Ovary (tissue), 9 donors: ENCODE measurements around the gene CLN6. TPM values are rescaled to one million over a fixed set of nuclear protein-coding genes. Genes with fewer than 3 reads are reported as not detected.

Experiments used
- DNase-seq, 5 donors: peaks; one replicate each; pipeline ENCODE4 v3.0.0-alpha.2; 2019 to 2020
- H3K27ac ChIP-seq, 2 donors: fragments of 200-600 bp; one replicate each; pipeline versions ENCODE4 v1.5.1 to v1.8.0; 2019 to 2022
- H3K27me3 ChIP-seq: fragments of 200-600 bp; one replicate; pipeline ENCODE4 v1.8.0; 2022
- H3K36me3 ChIP-seq: fragments of 200-600 bp; sonication (generic); one replicate; pipeline ENCODE4 v1.5.1; 2019
- H3K4me1 ChIP-seq: one replicate; pipeline ENCODE4 v1.8.1; 2013; ENCODE audit warnings: mild to moderate bottlenecking, moderate library complexity; ENCODE audit not compliant: insufficient read depth
- H3K4me3 ChIP-seq: fragments of 200-600 bp; sonication (generic); one replicate; pipeline ENCODE4 v1.5.1; 2017
- H3K9me3 ChIP-seq, 2 donors: fragments of 200-600 bp in 1 of 2; sonication (generic) in 1 of 2; one replicate each; pipeline versions ENCODE4 v1.5.1 to v1.8.1; 2013 to 2019; ENCODE audit warnings: mild to moderate bottlenecking in 1 of 2, moderate library complexity in 1 of 2
- EP300 ChIP-seq: sonication (generic); formaldehyde crosslinking; IDR thresholded peaks from one replicate; pipeline ENCODE4 v1.6.1; 2017; ENCODE audit warnings: antibody characterized with exemption
- POLR2A ChIP-seq: fragments of 450-650 bp; IDR thresholded peaks from one replicate; pipeline ENCODE4 v1.6.1; 2017; ENCODE audit warnings: antibody characterized with exemption, mild to moderate bottlenecking, moderate library complexity
- WGBS, 3 donors: extraction: QIAGEN DNeasy Blood & Tissue Kit in 1 of 3; methylation state at CpG; one replicate each; pipeline versions ENCODE4 v1.1.5 to v1.1.7; 2013 to 2017; 5-methylcytosine and 5-hydroxymethylcytosine counted together
- intact Hi-C, 4 donors: fragments of 100-400 bp; cut with DNase I; formaldehyde crosslinking; loops; one replicate each; pipeline versions ENCODE4 v1.11.0 to v1.15.1; 2022 to 2023
- polyA plus RNA-seq, 2 donors: library from polyadenylated mRNA; stranded (reverse); fragments of 200-250 nt in 1 of 2; fragments of 350-450 nt in 1 of 2; fragmentation: Illumina TruSeq in 1 of 2; extraction: RNeasy Lipid Tissue Mini Kit (QIAGEN cat#74804) in 1 of 2; gene quantifications; one replicate each; pipeline ENCODE4 v1.2.3, GENCODE V29; 2013 to 2014
- total RNA-seq, 7 donors: library from RNA; depleted of rRNA in 2 of 7; stranded (reverse); fragments of >200 nt in 2 of 7; fragmentation: NEBNext Ultra II Directional in 3 of 7; extraction: Animal tissue kit (Norgen Biotek cat#: 25700) in 3 of 7; gene quantifications; one replicate each; pipeline versions ENCODE4 v1.1.0 to v1.2.4, GENCODE V29; 2016 to 2023
- TF ChIP-seq, protein P1 (sequence below), 3 donors: fragments of 450-650 bp in 2 of 3; fragments of 200-600 bp in 1 of 3; IDR thresholded peaks; one replicate each; pipeline versions ENCODE4 v1.5.1 to v1.8.0; 2016 to 2022; ENCODE audit warnings: antibody characterized with exemption in 3 of 3, mild to moderate bottlenecking in 1 of 3
- donor health status: DM: no; HTN: no; CAD: no; lungs with moderate emphysema.
- donor health status: DM: no; HTN: no; CAD: no.
- donor health status: Bipolar disorder and iron deficiency.
- donor health status: DM: yes; HTN: yes; CAD: no.
- donor health status: DM: no; HTN: no; CAD: no.
- donor health status: DM: yes; HTN: yes; CAD: no.

CLN6 gene
- total and polyA plus RNA-seq, 9 donors, result 6.3 to 21.8 (median 12.0) TPM

DNA sequence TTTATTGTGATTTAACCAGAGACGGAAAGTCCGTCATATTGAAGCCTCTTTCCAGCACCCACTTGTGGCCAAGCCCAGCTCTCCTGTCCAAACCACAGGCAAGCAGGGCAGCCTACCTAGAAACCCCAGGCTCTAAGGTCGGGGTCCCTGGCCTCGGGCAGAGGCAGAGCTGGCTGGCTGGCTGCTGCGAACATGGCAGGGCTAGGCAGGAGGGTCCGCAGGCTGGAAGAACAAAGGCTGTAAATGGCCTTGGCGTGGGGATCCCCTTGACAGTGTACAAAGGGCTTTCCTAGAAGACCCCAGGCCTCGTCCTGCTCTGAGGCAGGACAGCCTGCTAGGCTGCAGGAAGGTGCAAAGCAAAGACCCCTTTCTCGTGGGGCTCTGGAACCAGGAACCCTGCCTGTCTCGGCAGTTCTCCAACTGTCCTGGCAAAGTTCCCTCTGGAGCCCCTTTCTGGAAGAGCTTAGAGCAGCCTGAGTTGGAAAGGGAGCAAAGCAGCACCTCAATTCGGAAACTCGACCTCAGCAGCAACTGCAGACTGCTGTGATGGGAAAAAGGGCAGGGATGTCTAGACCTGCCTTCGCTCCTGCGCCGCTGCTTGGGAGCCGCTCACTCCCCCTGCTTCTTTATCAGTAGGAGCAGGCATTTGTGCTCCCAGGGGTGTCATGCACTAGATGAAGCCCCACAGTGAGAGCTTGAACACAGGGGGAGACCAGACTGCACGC lies 32.9 kb downstream of the CLN6 start:
- no peaks in the 10 kb centered on the region for H3K36me3 ChIP-seq
- peaks cover 18% of the 10 kb centered on the region for H3K4me1 ChIP-seq
- peak in 1 of 5 donors; percentile 24 for DNase-seq
- no peaks in the 10 kb centered on the region for H3K27me3 ChIP-seq
- H3K9me3 ChIP-seq, result no peaks in the 10 kb centered on the region
- TF ChIP-seq, protein P1, sequence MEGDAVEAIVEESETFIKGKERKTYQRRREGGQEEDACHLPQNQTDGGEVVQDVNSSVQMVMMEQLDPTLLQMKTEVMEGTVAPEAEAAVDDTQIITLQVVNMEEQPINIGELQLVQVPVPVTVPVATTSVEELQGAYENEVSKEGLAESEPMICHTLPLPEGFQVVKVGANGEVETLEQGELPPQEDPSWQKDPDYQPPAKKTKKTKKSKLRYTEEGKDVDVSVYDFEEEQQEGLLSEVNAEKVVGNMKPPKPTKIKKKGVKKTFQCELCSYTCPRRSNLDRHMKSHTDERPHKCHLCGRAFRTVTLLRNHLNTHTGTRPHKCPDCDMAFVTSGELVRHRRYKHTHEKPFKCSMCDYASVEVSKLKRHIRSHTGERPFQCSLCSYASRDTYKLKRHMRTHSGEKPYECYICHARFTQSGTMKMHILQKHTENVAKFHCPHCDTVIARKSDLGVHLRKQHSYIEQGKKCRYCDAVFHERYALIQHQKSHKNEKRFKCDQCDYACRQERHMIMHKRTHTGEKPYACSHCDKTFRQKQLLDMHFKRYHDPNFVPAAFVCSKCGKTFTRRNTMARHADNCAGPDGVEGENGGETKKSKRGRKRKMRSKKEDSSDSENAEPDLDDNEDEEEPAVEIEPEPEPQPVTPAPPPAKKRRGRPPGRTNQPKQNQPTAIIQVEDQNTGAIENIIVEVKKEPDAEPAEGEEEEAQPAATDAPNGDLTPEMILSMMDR (IDR thresholded peaks at IDR 0.05), result no peak
- TF ChIP-seq EP300 (no peak), POLR2A (no peak)
- intact Hi-C loops, result loop anchor here in 1 of 4 donors (10.0 kb wide), 1 partner anchor 1022 kb away; no protein-coding TSS in a partner anchor
- 61 to 67% (median 62%) methylated on average over 17 of the region's 17 CpGs for WGBS, 3 donors
- H3K27ac ChIP-seq, result peak overlapping the region in 1 of 2 donors; percentile 20
- H3K4me3 ChIP-seq, result no peak overlapping the region

DNA sequence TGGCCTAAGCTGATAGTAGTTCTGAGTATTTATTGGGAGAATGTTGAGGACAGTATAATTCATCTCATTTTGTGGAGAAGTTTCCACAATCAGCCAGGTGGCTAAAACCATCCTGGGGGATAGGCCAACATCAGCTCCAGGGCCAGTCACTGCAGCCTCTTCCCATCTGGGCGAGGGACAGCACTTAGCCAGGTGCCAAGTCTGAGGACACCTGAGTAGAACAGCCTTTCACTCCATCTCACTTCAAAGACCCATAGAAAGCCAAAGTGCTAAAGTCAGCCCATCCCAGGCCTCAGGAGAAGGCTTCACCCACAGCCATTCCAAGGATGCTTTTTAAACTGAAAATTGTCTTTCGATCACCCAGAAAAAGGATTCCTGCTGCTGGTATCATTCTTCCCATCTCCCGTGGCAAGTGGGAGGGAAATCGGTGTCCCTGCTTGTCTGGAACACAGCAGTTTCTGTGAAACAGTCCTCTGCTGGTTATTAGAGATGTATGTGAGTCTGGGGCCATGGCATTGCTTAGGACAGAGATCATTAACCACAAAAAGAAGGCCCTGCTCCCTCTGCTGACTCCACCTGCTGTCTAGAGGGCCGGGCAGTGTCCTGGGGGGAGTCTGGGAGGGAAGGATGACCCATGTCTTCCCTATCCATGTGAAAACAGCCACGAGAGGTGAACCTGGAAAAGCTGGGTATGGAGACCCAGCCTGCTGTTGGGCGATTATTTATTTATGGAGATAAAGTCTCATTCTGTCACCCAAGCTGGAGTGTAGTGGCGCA lies 34.0 kb downstream of the CLN6 start:
- Histone ChIP-seq H3K27ac (no peak overlapping the region), H3K4me3 (no peak overlapping the region), H3K36me3 (no peaks in the 10 kb centered on the region), H3K27me3 (no peaks in the 10 kb centered on the region), H3K4me1 (peaks cover 14% of the 10 kb centered on the region), H3K9me3 (no peaks in the 10 kb centered on the region)
- 88 to 91% (median 89%) methylated on average over 8 of the region's 8 CpGs for WGBS, 3 donors
- DNase-seq, result no peak
- TF ChIP-seq, protein P1 (IDR thresholded peaks at IDR 0.05), result no peak
- no peak for TF ChIP-seq POLR2A
- no peak for TF ChIP-seq EP300
- intact Hi-C loops, result loop anchor here in 1 of 4 donors (10.0 kb wide), 1 partner anchor 1021 kb away; no protein-coding TSS in a partner anchor

DNA sequence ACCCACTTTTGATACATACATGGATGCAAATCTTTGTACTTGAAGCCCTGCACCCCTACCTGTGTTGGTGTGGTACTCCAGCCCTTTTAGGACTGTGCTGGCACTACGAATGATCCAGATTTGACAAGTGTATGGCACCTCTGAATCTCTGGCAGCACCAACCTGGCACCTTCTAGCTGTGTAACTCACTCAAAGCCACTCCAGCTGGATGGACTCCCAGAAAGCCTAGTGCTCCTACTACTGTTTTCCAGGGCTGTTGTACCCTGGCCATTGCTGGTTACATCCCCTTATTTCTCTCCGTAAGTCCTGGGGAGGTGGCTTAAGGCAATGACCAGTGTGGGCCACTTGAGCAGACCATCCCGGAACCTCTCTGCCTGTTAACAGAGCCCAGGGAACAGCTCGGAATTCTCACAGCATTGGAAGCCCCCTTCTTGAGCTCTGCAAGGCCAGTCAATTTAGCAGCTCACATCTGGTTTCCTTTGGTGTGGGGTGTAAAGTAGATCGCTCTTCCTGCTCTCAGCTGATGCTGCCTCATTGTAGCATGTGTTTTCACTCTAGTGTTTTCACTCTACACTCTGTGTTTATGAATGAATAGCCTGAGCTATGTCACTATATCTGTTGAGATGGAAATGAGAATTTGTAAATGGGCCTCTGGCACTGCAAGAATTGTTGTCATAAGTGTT lies 36.6 kb downstream of the CLN6 start:
- peaks cover 10% of the 10 kb centered on the region for H3K4me1 ChIP-seq
- H3K9me3 ChIP-seq, result no peaks in the 10 kb centered on the region
- DNase-seq, result no peak
- 90 to 95% (median 91%) methylated on average over 5 of the region's 5 CpGs for WGBS, 3 donors
- intact Hi-C loops, result loop anchor here in 1 of 4 donors (10.0 kb wide), 1 partner anchor 1018 kb away; no protein-coding TSS in a partner anchor
- no peaks in the 10 kb centered on the region for H3K36me3 ChIP-seq
- H3K27ac ChIP-seq, result no peak overlapping the region
- H3K4me3 ChIP-seq, result no peak overlapping the region
- TF ChIP-seq, protein P1 (IDR thresholded peaks at IDR 0.05), result no peak
- TF ChIP-seq EP300, result no peak
- no peak for TF ChIP-seq POLR2A
- no peaks in the 10 kb centered on the region for H3K27me3 ChIP-seq

DNA sequence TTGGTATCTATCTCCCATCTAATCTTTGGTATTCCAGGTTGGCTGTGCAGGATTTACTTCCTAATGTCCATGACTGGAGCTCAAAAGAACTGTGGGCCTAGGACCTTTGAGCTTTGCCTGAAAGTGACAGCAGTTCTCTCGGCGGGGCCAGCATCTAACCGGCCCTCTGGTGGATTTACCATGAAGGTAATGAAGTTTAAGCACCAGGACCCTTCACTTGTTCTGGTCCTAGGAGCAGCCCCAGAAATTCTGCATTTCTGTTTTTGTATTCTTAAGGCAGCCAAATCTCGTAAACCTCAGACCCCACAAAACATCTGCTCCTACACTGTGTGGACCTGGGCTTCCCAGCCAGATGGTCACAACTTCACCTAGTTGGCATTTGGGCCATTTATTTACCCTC lies 37.4 kb downstream of the CLN6 start:
- no peaks in the 10 kb centered on the region for H3K36me3 ChIP-seq
- DNase-seq, result no peak
- H3K9me3 ChIP-seq, result no peaks in the 10 kb centered on the region
- no peak for TF ChIP-seq POLR2A
- TF ChIP-seq, protein P1 (IDR thresholded peaks at IDR 0.05), result no peak
- TF ChIP-seq EP300, result no peak
- H3K27me3 ChIP-seq, result no peaks in the 10 kb centered on the region
- no peak overlapping the region for H3K27ac ChIP-seq
- H3K4me1 ChIP-seq, result peaks cover 4% of the 10 kb centered on the region
- WGBS, 3 donors, result 89 to 96% (median 91%) methylated on average over 4 of the region's 4 CpGs
- intact Hi-C loops, result loop anchor here in 1 of 4 donors (10.0 kb wide), 1 partner anchor 1017 kb away; no protein-coding TSS in a partner anchor
- no peak overlapping the region for H3K4me3 ChIP-seq
